GM12874 (cell line): ENCODE measurements around the gene CTPS2.

Source experiments
- TF ChIP-seq, protein P1 (sequence below): IDR thresholded peaks from 2 replicates; pipeline ENCODE4 v1.5.1; 2011; ENCODE audit warnings: low read depth, mild to moderate bottlenecking, control low read depth, low read length, moderate library complexity; ENCODE audit not compliant: insufficient read depth

CTPS2 gene

DNA sequence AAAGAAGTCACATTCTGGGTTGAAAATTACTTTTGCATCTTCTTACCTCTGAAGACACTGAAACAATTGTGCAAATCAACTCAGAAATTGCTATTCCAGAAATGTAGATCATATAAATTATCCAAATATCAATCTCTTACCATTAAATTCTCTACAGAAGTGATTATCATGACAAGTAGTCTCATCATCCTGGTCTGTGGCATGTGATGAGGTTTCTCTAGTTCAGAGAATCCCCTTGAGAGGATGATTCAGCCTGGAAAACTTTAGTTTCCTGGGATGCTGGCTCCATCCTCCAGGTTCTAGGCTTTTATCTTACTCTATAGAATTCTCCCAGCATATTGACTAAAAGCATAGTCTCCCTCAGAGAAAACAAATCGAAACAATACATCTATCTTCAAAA lies 138.7 kb downstream of the CTPS2 start:
- TF ChIP-seq, protein P1, sequence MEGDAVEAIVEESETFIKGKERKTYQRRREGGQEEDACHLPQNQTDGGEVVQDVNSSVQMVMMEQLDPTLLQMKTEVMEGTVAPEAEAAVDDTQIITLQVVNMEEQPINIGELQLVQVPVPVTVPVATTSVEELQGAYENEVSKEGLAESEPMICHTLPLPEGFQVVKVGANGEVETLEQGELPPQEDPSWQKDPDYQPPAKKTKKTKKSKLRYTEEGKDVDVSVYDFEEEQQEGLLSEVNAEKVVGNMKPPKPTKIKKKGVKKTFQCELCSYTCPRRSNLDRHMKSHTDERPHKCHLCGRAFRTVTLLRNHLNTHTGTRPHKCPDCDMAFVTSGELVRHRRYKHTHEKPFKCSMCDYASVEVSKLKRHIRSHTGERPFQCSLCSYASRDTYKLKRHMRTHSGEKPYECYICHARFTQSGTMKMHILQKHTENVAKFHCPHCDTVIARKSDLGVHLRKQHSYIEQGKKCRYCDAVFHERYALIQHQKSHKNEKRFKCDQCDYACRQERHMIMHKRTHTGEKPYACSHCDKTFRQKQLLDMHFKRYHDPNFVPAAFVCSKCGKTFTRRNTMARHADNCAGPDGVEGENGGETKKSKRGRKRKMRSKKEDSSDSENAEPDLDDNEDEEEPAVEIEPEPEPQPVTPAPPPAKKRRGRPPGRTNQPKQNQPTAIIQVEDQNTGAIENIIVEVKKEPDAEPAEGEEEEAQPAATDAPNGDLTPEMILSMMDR = no peak

DNA sequence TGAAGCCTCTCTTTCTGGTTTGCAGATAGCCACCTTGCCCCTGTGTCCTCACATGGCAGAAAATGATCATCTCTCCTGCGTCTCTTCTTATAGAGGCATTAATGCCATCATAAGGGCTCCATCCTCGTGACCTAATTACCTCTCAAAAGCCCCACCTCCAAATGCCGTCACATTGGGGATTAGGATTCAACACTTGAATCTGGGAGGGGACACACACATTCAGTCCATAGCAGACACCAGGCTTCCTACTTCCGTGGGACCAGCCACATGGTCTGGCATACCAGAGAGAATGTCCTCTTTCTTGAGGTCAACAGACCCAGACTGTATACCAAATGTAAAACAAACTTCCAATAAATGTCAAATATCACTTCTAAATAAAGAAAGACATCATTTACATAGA lies 144.8 kb downstream of the CTPS2 start:
- TF ChIP-seq, protein P1 = no peak

DNA sequence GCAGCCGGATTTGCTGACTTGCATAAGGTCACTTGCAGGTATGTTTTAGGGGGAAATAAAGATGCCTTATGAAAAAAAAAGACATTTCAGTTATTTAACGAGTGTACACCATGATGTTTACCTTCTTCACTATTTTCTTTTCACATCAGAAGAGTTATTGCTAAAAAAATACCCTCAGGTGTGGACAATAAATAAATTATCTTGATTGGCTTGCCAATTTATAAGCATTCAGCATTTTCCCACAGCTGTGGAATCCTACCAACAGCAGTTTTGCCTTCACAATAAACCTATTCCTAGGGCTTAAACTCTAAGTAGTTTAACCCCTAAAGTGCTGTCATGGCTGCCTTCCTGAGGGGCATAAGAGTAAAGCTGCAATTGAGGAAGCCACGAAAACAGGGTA lies 145.9 kb downstream of the CTPS2 start:
- TF ChIP-seq, protein P1 = no peak

DNA sequence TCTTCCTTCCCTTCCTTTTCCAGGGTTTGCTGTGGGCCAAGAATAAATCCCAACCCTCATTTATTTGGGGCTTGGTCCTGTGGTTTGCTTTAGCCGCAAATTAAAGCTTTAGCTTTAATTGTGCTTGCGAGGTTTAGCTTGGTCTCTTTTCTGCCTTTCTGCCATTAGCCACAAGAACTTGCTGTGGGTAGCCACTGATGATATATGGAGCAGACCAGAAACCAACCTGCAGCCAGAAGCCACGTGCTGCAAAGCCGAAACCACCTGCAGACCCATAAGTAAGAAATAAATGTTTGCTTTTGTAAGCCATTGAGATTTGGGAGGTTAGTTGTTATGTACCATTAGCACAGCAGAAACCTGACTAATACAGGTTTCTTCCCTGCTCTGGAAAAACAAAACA lies 152.3 kb downstream of the CTPS2 start:
- TF ChIP-seq, protein P1 = no peak

DNA sequence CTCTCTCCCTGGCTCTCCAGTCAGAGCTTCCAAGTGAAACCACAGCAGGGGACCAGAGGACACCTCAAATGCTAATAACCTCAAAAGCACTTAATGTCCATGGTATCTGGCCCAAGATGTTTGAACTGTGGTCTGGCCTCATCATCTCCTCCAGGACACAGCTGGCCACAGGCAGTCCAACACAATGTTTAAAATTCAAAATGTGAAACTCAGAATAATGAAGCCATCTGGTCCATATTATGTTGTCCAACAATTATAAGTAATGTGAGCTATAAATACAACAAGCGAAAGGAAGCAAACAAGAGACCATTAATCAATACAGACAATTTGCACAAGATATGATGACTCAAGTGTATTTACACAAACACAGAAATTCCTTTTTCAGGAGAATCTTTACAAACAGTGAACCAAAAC lies 153.3 kb downstream of the CTPS2 start:
- TF ChIP-seq, protein P1 = no peak

DNA sequence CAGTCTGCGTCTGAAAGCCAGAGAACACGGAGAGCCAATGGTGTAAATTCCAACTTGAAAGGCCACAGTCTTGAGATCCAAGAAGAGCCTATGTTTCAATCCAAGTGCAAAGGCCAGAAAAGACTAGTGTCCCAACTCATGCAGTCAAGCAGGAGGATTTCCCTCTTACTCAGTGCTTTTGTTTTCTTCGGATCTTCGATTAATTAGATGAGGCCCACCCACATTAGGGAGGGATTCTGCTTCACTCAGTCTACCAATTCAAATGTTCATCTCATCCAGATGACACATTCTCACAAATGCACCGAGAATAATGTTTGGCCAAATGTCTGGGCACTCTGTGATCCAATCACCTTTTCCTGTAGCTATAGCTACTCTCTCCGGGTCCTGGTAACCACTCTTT lies 154.0 kb downstream of the CTPS2 start:
- TF ChIP-seq, protein P1 = no peak

DNA sequence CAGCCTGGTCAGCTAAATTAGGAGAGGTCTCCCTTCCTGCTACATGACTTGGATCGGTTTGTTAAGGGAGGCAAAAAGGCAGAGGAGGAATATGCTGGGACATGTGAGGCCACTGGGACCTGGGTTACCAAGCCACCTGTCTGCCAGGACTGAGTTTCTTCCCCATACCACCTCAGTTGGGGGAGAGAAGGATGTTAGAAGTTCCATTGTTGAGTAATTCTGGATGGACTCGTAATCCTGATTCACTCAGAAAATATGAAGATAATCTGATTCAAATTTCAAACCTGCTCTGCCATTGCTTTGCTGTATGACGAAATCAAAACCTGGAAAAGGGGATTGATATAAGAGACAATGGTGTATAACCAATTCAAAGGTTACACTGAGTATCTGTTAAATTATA lies 159.9 kb downstream of the CTPS2 start:
- TF ChIP-seq, protein P1 = no peak

DNA sequence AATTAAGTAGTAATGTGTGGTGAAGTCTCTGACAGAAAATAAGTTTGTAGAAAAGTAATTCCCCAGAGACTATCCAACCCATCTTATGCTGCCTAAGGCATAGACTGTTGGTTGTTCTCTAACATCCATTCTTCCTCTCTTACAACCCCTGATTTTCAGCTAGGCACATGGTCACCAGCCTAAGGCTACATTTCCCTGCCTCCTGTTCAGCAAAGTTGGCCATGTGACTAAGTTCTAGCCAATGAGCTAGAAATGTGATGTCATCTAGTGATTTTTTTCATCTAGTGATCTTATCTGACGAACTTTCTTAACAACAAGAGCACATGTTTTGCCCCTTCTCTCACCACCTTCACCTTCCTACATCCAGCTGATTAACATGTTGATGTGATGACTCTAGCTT lies 164.8 kb downstream of the CTPS2 start:
- TF ChIP-seq, protein P1 = no peak
